ENCODE measurements around the gene PDXK.

Gene PDXK

GRCh38 chr21:43779660-43780059 lies 60.7 kb downstream of the PDXK start:
- no peak for DNase-seq (ENCODE audit: low read depth in 2 of 2)

- no peak for DNase-seq (ENCODE audit: low read depth in 2 of 2)
Measured at GRCh38 chr21:43781846-43782245, 62.9 kb downstream of the PDXK start.

- no peak for DNase-seq (ENCODE audit: low read depth in 2 of 2)
Measured at GRCh38 chr21:43782431-43783097, 63.6 kb downstream of the PDXK start.

- no peak for DNase-seq (ENCODE audit: low read depth in 2 of 2)
Measured at GRCh38 chr21:43783098-43783700, 64.3 kb downstream of the PDXK start.

- no peak for DNase-seq (ENCODE audit: low read depth in 2 of 2)
Measured at GRCh38 chr21:43785134-43785533, 66.2 kb downstream of the PDXK start.

- DNase-seq (ENCODE audit: low read depth in 2 of 2): no peak
Measured at GRCh38 chr21:43786300-43786806, 67.4 kb downstream of the PDXK start.

GRCh38 chr21:43786807-43787440 lies 68.0 kb downstream of the PDXK start:
- DNase-seq (ENCODE audit: low read depth in 2 of 2): no peak

GRCh38 chr21:43789276-43790009 lies 70.5 kb downstream of the PDXK start, which contains the start of gene RRP1:
RRP1 (plus strand) TSS chr21:43789577; CDS start chr21:43789630, 53 bp downstream.
- peak; percentile 94 for DNase-seq (ENCODE audit: low read depth in 2 of 2)

GRCh38 chr21:43790010-43790524 lies 71.1 kb downstream of the PDXK start:
- DNase-seq (ENCODE audit: low read depth in 2 of 2): no peak

GRCh38 chr21:43792406-43792805 lies 73.5 kb downstream of the PDXK start:
- no peak for DNase-seq (ENCODE audit: low read depth in 2 of 2)

- no peak for DNase-seq (ENCODE audit: low read depth in 2 of 2)
Measured at GRCh38 chr21:43793243-43793642, 74.3 kb downstream of the PDXK start.

GRCh38 chr21:43794311-43794710 lies 75.4 kb downstream of the PDXK start:
- no peak for DNase-seq (ENCODE audit: low read depth in 2 of 2)

GRCh38 chr21:43794857-43795256 lies 75.9 kb downstream of the PDXK start:
- no peak for DNase-seq (ENCODE audit: low read depth in 2 of 2)

GRCh38 chr21:43797415-43797814 lies 78.5 kb downstream of the PDXK start:
- DNase-seq (ENCODE audit: low read depth in 2 of 2): no peak

GRCh38 chr21:43797925-43798715 lies 79.2 kb downstream of the PDXK start:
- no peak for DNase-seq (ENCODE audit: low read depth in 2 of 2)

- DNase-seq (ENCODE audit: low read depth in 2 of 2): no peak
Measured at GRCh38 chr21:43799301-43799840, 80.4 kb downstream of the PDXK start.

- DNase-seq (ENCODE audit: low read depth in 2 of 2): no peak
Measured at GRCh38 chr21:43800124-43800523, 81.2 kb downstream of the PDXK start.

- no peak for DNase-seq (ENCODE audit: low read depth in 2 of 2)
Measured at GRCh38 chr21:43800566-43800965, 81.6 kb downstream of the PDXK start.

- DNase-seq (ENCODE audit: low read depth in 2 of 2): no peak
Measured at GRCh38 chr21:43801006-43801783, 82.3 kb downstream of the PDXK start.

GRCh38 chr21:43802713-43803313 lies 83.9 kb downstream of the PDXK start:
- no peak for DNase-seq (ENCODE audit: low read depth in 2 of 2)
